Globus pallidus (tissue), 1 donor: ENCODE data around the gene CHMP5.

Experiments used
- DNase-seq: peaks from one replicate; pipeline ENCODE4 v3.0.0-alpha.2; 2015; ENCODE audit warnings: low spot score

The CHMP5 gene

DNA sequence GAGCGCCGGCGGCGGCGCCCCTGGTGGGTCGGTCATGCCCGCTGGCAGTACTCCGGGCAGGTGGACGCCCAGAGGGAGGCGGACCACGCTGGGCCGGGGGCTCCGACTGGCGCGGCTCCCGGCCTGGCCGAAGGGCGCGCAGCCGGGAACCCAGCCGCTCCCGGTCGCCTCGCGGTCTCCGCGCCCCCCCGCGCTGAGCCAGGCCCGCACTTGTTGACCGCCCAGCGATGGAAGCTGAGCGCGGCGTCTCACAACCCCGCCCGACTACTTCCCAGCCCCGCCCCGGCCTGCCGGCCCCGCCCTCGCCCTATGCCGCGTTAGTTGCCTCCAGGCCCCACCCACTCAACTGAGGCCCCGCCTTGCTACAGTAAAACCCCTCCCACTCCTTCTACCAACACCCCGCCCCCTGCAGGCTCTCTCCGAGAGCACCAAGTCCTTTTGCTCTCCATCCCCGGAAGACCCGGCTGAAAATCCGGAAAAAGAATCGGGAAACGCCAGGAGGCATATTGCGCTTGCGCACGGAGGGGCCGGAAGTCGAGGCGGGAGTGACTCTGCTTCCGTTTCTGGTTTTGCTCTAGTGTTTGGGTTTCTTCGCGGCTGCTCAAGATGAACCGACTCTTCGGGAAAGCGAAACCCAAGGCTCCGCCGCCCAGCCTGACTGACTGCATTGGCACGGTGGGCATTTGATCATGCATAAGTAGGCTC lies at the start of gene CHMP5, which contains the start of gene BAG1:
Gene CHMP5, plus strand, starts transcription at position 577 of the 705 bp plus-strand sequence. Its CDS starts 30 bp downstream, at position 607.
Gene BAG1, minus strand, starts transcription at position 236 of the 705 bp plus-strand sequence.
- peak; percentile 100 for DNase-seq

DNA sequence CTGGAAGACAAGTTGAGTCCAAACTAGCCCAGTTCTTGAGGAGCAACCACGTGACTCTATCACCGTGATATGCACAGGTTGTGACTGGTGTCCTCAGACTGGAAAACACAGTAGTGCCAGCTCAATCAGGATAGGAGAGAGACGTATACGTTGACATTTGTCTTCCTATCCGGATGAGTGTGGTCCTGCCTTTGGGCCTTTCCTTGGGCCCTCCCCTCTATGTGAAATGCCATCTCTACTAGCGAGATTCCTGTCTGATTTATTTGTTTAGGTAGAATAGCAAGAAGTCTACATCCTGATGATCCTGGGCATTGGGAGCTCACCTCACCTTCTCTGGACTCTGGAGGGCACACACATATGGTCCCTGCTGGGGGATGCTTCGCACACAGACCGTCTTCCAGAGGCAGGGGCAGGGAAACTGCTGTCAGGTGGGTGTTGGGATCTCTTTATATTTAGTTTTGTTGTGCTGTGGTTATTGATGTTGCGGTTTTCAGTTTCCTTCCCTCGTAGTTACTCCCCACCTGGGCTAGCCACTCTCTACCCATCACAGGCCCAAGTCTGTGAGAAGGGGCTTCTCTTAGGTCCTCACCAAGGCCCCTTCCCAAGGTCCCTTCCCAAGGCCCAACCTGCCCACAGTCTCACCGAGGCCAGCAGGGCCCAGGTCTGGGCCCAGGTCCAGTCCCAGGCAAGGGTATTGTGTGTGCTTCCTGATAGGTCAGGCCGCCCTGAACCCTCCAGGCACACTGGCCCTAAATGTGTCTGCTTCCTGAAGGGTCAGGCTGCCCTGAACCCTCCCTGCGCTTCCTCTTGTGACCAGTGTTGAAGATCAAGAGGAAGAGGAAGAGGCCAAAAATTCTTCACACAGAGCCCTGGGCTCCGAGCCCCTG lies 43.9 kb upstream of the CHMP5 start:
- peak; percentile 5 for DNase-seq

DNA sequence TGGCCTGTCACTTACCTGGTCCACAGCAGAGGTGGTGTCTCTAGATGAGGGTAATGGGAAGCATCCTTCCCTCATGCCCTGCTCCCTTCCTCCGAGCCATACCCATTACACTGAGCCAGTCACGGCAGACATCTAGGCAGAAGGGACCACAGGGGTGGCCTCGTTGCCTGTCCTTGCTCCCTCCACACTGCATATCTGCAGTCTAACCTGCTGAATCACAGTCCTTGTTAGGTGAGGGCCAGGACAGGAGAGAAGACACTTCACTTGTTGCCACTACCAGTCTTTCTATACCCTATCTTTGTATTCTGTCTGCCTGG lies 43.3 kb upstream of the CHMP5 start:
- DNase-seq = no peak

DNA sequence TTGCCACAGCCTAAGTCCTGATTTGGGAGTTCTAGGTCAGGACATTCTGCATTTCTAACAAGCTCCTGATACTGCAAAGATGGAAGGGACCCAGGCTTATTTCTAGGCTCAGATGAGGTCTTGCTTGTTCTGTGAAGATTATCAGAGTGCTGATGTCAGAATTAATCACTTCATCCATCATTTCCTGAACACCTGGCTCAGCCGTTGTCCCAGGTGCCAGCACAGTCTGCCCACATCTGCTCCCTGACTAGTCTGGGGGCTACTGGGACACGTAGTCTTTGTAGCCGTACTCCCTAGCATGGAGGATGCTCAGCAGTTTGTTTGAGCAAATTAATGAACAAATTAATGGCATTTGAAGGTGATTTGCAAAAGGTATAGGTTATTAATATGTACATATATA lies 42.8 kb upstream of the CHMP5 start:
- DNase-seq = no peak

DNA sequence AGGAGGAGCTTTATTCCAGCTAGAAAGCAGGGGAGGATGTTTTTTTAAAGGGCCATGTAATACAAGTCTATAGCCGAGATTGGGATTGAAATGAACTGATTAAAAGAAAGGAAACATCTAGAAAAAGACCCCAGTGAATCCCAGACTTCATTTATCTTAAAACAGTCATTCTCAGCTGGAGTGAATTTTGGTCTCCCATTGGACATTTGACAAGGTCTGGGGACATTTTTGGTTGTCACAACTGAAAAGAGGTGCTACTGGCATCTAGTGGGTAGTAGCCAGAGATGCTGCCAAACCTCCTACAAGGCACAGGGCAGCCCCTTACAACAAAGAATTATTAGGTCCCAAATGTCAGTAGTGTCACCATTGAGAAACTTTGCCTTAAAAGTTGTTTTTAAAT lies 41.2 kb upstream of the CHMP5 start:
- DNase-seq = no peak

DNA sequence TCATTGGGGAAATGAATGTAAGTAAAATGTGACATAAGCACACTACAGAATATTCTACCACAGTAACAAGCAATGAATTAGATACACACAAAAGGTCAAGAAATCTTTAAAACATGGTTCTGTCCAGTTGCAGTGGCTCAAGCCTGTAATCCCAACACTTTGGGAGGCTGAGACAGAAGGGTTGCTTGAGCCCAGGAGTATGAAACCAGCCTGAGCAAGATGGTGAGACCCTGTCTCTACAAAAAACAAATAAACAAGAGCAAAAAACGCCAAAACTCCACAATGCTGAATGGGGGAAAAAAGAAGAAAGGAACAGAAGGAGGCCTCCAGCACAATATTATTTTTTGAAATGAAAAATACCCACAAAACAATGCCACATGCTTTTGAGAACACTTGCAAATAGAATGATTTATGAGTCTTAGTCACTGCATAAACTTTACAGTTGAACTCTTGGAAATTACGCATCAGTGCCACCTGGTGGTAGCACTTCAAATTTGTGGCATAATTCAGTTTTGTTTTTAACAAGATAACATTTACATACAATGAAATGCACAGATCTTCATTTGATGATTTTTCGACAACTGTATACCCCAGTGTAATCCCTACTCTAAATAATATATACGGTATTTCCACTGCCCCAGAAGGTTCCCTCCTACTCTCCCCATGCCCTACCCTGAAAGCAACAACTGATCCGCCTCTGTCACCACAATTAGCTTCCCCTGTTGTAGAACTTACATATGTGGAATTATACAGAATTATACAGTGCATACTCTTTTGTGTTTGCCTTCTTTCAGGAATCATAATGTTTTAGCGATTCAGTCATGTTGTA lies 39.3 kb upstream of the CHMP5 start:
- peak; percentile 57 for DNase-seq

DNA sequence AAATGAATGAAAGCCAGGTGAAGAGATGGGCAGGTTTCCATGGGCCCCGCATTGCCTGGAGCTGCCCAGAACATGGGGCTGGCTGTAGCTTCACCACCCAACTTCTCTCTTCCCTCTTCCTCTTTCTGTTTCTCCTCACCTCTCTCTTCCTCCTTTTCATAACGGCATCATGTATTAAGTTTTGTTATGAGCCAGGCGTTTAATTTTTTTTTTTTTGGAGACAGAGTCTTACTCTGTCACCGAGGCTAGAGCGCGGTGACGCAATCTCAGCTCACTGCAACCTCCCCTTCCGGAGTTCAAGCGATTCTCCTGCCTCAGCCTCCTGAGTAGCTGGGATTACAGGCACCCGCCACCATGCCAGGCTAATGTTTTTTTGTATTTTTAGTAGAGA lies 37.8 kb upstream of the CHMP5 start:
- DNase-seq = peak; percentile 8

DNA sequence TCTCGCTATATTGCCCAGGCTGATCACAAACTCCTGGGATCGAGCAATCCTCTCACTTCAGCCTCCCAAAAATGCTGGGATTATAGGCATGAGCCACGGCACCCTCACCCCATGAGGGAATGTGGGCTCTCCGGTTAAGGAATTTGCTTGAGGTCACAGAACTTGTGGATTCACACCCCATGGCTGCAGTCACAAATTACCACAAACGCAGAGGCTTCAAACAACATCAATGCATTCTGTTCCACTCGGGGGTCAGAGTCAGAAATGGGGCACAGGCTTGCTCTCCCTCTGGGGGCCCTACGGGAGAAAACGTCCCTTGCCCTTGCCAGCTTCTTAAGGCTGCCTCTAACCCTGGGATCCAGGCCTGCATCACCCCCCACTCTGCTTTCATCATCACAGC lies 37.1 kb upstream of the CHMP5 start:
- no peak for DNase-seq

DNA sequence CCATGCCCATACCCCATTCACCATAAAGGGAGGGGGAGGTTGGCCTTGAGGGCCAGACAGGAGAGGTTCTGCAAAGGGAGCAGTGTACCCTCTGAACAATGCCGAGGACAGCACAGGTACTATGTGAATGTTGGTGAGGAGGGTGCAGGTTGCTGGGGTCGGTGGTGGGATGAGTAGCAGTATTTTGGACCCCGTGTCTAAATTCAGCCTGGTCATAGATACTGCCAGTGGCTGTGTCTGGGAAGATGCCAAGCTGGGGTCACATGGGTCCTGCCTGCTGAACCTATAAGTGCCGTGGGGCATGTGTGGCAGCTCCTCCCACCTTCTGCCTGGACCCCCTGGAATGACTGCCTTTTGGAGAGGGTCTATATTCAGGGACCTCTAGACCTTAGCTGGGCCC lies 36.2 kb upstream of the CHMP5 start:
- DNase-seq = no peak

DNA sequence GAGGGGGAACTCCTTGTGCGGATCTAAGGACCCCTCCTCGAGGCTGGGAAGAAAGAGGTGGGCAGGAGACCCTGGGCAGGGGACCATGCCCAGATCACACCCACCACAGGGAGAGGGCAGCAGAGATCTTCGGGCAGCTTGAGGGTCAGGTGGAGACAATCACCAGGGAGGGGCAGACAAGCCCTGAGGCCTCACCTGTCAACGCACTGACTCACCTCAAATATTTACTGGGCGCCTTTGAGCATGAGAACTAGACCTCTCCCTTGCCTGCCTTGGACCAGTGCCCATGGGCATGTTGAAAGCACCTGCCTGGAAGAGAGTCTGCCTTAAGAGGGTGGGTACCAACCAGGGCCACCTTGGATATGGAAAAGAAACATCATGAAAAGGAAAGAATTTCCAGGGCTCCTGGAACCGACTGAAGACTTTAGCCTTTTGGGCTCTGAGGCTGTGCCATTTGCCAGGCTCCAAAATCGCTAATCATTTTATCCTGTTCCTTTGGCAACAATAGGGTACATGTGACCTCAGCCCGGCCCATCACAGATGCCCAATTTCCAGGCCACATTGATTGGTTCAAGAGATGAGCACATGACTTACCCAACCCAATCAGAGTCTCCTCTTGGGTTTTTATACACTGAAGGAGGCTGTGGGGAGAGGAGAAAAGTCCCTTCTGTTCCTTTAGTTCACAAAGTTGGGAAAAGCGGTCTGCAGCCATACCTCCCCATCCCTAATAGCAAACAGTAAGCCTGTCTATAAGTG lies 35.3 kb upstream of the CHMP5 start:
- DNase-seq = no peak

DNA sequence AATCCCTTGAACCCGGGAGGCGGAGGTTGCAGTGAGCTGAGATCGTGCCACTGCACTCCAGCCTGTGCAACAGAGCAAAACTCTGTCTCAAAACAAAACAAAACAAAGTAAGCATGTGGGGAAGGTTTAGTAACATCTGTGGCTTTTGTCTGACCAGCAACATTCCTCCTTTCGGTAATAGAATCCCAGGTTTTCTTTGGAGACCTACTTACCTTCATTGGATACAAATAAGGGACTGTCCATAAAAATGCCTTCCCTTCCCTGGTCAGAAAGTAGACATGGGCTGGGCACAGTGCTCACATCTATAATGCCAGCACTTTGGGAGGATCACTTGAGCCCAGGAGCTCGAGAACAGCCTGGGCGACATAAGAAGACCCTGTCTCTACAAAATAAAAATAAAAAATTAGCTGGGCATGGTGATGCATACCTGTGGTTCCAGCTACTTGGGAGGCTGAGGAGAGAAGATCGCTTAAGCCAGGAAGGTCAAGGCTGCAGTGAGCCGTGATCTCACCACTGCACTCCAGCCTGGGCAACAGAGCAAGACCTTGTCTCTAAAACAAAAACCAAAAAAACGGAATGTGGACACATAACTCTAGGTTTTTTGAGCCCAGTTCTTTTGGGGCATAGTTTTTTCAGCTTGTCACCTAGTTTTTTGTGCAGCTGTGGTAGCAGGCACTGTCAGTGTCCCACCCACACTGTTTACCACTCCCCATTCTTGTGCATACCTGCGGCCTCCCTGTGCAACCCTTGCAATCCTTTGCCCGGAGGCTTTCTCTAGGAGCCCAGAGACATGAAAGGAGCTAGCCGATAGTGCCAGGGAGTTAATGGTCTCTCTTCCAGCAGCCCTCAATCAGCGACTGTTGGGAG lies 33.9 kb upstream of the CHMP5 start:
- DNase-seq = no peak

DNA sequence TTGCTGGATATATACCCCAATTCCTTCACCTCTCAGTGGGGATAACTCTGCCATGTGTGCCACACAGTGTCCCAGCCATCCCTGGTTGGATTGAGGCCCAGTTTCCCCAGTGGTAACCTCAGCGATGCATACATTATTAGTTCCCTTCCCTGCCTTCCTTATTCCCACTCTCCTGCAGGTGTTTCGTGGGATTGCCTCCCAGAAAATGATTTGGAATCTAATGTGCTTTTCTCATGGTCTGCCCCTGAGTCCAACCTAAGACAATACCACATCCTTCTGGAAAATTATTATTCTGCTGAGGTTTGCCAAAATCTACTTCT lies 33.3 kb upstream of the CHMP5 start:
- no peak for DNase-seq

DNA sequence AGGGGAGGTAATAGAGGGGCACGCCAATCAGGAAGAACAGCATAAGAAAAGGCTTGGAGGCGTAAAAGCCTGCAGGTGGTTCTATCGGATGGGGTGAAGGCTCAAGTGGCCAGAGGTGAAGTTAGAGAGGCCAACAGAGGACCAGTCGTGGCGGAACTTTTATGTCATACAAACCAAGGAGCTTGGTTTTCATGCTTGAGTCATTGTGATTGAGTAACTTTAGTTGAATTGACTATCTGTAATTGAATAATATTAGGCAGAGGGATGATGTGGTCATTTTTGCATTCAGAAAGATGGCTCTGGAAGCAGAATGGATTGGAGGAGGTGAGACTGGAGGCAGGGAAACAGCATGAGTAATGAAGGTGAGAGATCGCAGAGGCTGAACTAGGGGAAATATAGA lies 32.0 kb upstream of the CHMP5 start:
- DNase-seq = no peak

DNA sequence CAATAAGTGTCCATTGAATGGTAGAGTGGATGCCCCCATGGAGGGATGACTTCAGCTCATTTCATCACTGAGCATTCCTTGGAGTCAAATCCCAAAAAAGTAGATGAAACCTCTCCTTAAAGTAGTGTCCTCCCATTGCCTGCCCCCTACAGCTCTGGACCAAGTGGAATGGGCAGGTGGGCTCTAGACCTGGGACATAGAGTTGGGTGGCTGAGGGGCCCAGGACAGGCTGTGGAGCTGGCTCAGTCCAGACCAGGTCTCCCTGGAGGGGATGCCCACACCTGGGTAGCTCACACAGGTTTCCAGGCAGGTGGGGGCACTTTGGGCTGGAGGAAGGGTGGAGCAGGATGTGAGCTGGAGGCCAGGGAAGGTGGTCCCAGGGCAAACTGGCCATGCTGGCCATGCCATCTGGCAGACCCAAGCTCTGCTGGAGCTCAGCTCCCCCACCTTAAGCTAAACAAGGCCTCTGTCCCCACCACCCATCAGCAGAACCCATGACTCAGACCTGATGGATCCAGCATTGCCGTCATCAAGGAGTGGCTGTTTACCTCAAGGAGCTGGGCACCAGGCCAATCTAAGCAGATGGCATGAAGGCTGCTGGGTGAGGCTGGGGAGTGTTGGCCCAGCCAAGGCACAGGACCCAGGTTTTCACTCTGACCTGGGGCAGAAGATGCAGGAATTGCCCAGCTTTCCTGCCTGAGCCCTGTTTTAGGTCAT lies 31.1 kb upstream of the CHMP5 start:
- DNase-seq = no peak

DNA sequence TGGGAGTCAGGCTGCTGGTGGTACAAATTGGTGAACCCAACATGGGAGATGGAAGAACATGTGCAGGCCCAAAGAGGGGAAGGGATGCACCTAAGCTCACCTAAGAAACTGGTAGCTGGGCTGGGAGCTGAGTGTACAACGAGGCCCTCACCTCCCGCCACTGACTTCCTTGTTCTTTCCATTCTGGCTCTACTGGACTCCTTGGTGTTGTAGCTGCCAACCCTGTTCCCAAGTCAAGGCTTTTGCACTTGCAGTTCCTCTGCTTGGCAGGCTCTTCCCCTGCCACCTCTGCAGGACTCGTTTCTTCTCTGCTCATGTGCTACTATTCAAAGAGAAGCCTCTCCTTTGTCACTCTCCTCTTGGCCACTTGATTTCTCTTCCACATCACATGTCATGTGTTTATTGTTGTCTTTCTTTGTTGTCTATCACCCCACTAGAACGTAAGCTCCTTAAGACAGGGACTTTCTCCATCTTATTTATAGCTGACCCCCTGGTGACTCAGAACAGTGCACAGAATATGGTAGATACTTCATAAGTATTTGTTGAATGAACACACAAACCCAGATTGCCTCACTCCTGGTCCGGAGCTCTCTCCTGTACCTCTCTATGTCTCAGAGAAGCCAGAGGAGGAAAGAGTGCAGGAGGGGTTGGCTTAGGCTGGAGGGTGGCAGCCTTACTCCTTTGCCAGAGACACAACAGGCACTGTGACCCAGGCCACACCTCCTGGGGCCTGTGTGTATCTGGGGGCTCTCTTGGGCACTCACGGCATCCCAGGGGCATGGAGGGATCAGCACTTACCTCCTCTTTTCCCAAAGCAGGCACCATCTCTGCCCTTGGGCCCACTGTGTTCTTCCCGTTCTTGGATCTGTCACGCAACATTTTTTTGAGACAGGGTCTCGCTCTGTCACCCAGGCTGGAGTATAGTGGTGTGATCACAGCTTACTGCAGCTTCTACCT lies 30.1 kb upstream of the CHMP5 start:
- DNase-seq = no peak

DNA sequence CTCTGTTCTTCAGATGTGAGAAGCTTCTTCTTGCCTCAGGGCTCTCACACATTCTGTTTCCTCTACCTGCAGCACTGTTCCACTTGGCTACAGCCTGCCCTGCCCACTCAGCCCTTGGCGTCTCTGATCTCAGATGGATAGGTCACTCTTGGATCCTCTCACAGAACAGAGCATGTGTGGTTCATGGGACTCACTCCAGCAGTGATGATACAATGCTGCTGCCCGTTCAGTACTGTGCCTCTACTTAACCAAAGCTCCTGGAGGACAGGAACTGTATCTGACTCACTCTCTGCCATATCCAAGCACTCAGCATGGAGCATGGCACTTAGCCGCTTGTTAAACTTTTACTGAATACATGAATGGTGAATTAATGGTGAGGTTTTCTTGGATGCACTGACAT lies 28.3 kb upstream of the CHMP5 start:
- no peak for DNase-seq

DNA sequence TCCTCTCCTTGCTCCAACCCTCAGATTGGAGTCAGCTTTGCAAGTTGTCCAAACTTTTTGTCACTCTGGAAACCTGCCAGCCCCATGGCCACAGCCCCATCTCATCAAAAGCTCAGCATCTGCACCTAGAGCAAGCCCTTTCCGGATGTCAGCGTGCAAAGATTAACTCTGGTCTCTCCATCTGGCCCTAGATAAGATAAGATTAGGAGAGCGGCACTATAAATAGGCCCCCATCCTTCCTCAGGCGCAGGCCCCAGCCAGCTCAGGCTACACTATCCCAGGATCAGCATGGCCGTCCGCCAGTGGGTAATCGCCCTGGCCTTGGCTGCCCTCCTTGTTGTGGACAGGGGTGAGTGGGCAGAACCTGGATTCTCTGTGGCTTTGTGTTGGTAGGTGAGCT lies 24.9 kb upstream of the CHMP5 start, which contains the start of gene SPINK4:
Gene SPINK4, plus strand, starts transcription at position 247 of the 400 bp plus-strand sequence. Its CDS starts 42 bp downstream, at position 289.
- DNase-seq = no peak

DNA sequence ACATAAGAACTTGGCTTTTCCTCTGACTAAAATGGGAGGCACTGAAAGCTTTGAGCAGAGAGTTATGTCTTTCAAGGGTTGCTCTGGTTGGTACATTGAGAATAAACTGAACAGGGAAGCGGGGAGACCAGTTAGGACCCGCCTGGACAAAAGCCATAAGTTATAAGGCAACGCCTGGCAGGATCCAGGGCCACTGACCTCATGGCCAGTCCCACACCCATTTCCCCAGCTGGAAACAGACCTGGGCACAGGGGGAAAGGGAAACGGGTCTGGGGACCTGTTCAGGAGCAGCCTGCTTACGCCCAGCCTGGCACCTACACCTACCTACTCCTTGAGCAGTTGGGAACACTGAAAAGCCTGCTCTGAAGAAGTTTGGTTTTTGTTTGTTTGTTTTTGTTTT lies 23.6 kb upstream of the CHMP5 start:
- DNase-seq = no peak

DNA sequence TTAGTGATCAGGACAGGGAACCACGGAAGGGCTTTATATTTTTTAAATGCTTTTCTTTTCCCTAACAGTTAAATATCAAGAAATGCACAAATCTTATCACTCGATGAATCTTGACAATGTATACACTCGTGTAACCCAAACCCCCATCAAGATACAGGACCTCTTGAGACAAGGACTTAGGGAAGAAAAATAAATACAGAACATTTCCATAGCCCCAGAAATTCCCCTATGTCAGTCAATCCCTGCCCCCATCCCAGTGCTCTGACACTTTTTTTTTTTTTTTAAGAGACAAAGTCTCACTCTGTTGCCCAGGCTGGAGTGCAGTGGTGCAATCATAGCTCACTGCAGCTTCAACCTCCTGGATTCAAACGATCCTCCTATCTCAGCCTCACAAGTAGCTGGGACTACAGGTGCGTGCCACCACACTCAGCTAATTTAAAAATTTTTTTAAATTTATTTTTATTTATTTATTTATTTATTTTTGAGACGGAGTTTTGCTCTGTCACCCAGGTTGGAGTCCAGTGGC lies 22.2 kb upstream of the CHMP5 start:
- no peak for DNase-seq
